HG02970 (cell line): ENCODE measurements around the gene MMP17.
"Not testable (repeated sequence)": the region's sequence is repeated elsewhere in the genome, so short reads cannot be mapped to it uniquely, and the experiment has no call there.

ENCODE experiments used
- ATAC-seq: cut with Tn5 transposase; IDR thresholded peaks from one replicate; pipeline ENCODE4 v1.9.1; 2021; ENCODE audit warnings: mild to moderate bottlenecking, moderate library complexity, moderate number of reproducible peaks; ENCODE audit not compliant: unreplicated experiment, low FRiP score

MMP17 gene

GRCh38 chr12:131799828-131800593 is 28.2 kb upstream of the MMP17 start:
- ATAC-seq: no peak

GRCh38 chr12:131800594-131801135 is 27.5 kb upstream of the MMP17 start:
- no peak for ATAC-seq

- ATAC-seq: no peak
Measured at GRCh38 chr12:131801254-131801866, 26.8 kb upstream of the MMP17 start.

- no peak for ATAC-seq
Measured at GRCh38 chr12:131803961-131804521, 24.2 kb upstream of the MMP17 start.

- ATAC-seq: no peak
Measured at GRCh38 chr12:131805421-131805820, 22.8 kb upstream of the MMP17 start.

GRCh38 chr12:131806674-131807073 is 21.5 kb upstream of the MMP17 start:
- no peak for ATAC-seq

GRCh38 chr12:131808744-131809371 is 19.3 kb upstream of the MMP17 start:
- no peak for ATAC-seq

- not testable (repeated sequence) for ATAC-seq
Measured at GRCh38 chr12:131809476-131810254, 18.5 kb upstream of the MMP17 start.

GRCh38 chr12:131810726-131811125 is 17.5 kb upstream of the MMP17 start:
- ATAC-seq: no peak

- no peak for ATAC-seq
Measured at GRCh38 chr12:131815131-131815530, 13.1 kb upstream of the MMP17 start.

- no peak for ATAC-seq
Measured at GRCh38 chr12:131816495-131816894, 11.7 kb upstream of the MMP17 start.

GRCh38 chr12:131817241-131817640 is 11.0 kb upstream of the MMP17 start:
- ATAC-seq: no peak

GRCh38 chr12:131818821-131819585 is 9.2 kb upstream of the MMP17 start:
- ATAC-seq: no peak

GRCh38 chr12:131824450-131824849 is 3.7 kb upstream of the MMP17 start:
- ATAC-seq: no peak

GRCh38 chr12:131825146-131825892 is 2.9 kb upstream of the MMP17 start:
- no peak for ATAC-seq

- no peak for ATAC-seq
Measured at GRCh38 chr12:131826097-131826928, 1.9 kb upstream of the MMP17 start.

GRCh38 chr12:131828671-131829355 is 620 bp downstream of the MMP17 start:
- ATAC-seq: no peak
